Measurements from ENCODE around the gene EFNA4.

The EFNA4 gene

GRCh38 chr1:155063550-155064110 is at the start of gene EFNA4:
EFNA4 (plus strand) TSS chr1:155063740; CDS start chr1:155063824, 84 bp downstream.
- peak; percentile 74 for DNase-seq

- DNase-seq: no peak
Measured at GRCh38 chr1:155014709-155015508, 48.6 kb upstream of the EFNA4 start.

- DNase-seq: no peak
Measured at GRCh38 chr1:155015527-155016230, 47.9 kb upstream of the EFNA4 start.

DNA sequence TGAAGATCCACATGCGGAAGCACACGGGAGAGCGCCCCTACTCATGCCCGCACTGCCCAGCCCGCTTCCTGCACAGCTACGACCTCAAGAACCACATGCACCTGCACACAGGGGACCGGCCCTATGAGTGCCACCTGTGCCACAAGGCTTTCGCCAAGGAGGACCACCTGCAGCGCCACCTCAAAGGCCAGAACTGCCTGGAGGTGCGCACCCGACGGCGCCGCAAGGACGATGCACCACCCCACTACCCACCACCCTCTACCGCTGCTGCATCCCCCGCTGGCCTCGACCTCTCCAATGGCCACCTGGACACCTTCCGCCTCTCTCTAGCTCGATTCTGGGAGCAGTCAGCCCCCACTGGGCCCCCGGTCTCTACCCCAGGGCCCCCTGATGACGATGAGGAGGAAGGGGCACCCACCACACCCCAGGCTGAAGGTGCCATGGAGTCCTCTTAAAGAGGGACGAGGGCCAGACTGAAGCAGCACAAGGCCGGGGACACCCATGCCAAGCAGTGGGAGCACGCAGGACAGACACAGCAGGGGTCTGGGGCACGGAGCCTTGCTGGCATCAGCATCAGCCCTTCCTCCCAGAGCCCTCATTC is 47.2 kb upstream of the EFNA4 start:
- DNase-seq: no peak

DNA sequence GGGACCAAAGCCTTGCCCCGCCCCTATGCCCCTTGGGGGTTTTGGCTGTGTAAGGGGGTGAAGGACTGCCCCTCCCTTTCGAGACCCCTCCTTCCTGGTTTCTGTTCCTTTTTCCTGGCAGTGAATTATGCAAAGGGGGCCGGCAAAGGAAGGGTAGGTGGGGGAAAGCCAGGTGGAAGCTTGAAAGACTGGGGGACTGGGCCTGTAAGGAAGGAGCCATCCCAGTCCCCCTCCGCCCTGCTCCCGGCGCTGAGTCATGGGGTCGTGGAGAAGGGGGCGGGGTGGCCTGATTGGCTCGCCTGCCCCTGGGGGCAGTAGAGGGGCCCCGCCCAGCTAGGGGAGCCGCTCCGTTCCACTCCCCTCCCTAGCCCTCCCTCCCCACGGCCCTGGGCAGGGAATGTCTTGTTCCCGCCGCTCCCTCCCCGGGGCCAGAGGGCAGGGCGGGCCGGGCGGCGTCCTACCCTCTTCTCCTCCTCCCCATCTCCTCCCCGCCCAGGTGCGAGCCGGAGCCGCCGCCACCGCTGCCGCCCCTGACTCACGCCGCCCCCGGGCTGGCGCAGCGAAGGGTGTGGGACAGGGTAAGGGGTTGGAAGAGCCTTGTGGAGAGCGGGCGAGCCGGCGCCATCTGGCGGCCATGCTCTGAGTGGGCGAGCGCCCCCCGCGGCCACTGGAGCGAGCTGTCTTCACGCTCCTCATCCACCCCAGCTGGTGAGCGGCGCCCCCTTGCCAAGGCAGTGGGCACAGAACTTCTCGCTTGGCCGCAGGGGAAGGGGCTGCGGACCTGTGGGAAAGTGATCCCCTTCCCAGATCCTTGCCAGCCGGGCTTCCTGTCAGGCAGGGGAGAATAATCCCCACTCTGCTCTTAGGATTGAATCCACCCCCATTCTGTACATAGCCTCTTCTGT is 46.2 kb upstream of the EFNA4 start:
- peak; percentile 85 for DNase-seq

DNA sequence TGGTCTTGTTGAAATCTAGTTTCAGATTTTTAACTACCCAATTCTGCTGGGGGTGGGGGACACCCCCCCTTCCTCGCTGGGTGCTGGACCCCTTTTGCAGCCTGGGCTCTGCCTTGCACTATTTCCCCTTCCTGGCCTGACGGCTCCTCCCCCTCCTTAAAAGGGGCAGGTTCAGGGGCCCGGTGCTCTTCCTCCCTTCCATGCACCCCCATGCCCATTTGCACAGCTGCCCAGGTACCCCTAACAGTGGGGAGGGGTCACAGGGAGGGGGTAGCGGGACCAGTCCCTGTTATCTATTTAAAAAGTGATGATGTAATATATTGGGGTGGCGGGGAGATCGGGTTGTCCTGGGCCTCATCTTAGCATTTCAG is 45.6 kb upstream of the EFNA4 start:
- DNase-seq: no peak

DNA sequence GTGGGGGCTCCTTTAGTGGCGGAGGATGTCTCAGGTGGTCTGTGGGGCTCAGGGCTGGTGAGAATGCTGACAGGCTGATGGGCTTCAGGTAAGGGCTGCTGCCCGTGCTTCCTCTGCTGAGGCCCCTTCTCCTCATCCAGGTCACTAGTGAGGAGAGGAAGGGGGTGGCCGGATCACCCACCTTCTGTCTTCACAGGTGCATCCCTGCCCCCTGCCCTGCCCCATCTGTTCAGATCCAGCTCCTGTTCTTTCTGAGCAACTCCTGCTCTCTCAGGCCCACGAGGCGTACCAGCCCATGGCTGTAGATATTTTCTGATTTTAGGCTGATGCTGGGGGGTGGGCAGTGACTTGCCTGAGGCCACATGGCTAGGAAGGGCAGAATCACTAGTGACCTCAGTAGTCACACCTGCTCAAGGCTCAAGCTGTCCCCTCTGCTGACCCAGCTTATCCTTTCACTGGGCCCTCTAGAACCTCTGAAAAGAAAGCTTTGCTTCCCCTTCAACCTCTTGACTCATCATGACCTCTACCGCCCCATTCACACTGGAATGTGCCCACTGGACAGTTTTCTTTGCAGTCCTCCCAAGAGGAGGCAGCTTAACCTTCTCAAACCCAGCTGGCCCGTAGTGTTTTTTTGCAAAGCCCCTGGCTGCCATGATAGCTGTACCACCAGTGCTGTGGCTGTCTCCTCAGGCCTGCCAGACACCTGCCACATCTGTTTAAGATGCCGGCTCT is 44.8 kb upstream of the EFNA4 start:
- DNase-seq: no peak

GRCh38 chr1:155019377-155020245 is 43.9 kb upstream of the EFNA4 start:
- no peak for DNase-seq

DNA sequence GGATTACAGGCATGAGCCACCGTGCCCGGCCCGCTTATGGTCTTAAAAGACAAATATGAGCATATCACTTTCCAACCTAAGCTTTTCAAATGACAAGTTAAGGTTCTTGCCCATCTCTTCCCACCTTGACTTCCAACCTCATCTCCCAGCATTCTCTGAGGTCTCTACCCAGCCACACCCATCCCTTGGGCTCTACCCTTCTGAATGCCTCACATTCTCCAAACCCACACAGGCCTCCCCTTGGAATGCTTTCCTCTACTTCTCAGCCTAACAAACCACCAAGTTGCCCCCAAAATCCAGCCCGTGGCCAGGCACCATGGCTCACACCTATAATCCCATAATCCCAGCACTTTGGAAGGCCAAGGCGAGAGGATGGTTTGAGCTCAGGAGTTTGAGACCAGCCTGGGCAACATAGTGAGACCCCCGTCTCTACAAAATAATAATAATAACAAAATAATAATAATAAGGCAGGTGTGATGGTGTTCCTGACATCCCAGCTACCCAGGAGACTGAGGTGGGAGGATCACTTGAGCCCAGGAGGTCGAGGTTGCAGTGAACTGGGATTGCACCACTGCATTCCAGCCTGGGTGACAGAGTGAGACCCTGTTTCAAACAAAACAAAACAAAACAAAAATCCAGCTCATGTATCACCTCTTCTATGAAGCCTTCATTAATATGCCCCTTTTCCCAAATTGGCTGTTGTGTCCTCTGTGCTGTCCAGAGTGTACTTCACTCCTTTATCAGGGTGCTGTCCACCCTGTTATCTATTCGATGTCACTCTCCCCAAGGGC is 41.2 kb upstream of the EFNA4 start:
- no peak for DNase-seq

DNA sequence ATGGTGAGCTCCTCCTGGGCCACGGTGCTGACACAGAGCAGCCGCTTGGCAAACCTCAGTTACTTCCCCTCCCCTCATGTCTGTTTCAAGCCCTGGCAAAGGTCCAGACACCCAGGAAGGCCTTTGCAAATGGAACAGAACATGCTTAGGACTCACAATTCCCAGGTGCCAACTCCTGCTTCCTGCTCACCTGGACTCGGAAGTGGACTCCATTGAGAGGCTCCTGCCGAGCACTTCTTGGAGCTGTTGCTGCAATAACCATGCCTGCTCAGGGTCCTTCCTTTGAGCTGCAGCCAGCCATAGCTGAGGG is 40.7 kb upstream of the EFNA4 start:
- DNase-seq: no peak

DNA sequence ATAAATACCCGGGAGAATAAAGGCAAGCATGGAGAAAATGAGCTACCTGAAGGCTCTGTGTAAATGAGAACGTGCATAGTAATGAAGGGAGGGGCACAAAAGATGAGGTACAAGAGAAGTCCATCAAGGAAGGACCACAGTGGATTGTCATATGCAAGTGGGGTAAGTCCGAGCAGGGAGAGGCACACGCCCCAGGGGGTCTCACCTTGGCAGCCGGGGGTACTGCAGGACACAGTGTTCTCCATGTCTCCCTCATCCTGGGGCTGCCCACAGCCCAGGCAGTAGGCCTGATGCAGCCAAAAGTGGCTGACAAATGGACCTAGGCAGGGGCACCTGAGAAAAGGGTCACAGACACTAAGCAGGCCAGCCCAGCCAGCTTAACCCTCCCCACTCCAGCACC is 39.9 kb upstream of the EFNA4 start:
- DNase-seq: no peak

DNA sequence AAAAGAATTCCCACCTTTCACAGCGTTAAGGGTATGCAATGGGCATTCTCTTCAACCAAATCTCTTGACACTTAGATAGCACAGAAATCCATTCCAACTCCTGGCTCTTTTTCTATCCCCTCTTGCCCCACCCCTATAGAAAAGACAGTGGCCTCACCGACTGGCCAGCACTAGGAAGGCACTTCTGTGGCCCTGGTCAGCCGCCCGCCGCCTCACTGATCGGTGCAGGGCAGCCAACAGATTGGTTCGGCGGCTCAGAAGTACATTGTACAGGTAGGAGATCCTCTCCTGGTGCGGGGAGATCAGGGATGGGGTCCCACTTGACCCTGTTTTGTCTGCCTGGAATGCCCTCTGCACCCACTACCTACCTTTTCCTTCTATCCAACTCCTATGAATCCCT is 39.2 kb upstream of the EFNA4 start:
- no peak for DNase-seq

DNA sequence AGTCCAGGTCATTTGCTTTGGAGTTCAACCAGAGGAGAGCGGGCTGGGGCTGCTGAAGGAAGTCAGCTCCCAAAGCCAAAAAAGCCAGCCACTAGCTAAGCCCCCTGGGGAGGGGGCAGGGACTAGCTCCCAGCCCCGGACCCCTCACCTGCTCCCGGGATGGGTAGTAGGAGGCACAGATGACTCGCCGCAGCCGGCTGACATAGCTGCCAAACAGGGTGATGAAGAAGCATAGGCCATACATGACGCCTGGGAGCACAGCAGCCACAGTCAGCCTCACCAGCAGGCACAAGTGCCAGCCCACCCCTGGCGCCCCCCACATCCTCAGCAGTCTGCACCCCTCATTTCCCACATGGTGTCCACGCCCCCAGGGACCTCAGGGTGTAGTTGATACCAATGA is 37.4 kb upstream of the EFNA4 start:
- no peak for DNase-seq

GRCh38 chr1:155026588-155026987 is 37.0 kb upstream of the EFNA4 start:
- DNase-seq: no peak

DNA sequence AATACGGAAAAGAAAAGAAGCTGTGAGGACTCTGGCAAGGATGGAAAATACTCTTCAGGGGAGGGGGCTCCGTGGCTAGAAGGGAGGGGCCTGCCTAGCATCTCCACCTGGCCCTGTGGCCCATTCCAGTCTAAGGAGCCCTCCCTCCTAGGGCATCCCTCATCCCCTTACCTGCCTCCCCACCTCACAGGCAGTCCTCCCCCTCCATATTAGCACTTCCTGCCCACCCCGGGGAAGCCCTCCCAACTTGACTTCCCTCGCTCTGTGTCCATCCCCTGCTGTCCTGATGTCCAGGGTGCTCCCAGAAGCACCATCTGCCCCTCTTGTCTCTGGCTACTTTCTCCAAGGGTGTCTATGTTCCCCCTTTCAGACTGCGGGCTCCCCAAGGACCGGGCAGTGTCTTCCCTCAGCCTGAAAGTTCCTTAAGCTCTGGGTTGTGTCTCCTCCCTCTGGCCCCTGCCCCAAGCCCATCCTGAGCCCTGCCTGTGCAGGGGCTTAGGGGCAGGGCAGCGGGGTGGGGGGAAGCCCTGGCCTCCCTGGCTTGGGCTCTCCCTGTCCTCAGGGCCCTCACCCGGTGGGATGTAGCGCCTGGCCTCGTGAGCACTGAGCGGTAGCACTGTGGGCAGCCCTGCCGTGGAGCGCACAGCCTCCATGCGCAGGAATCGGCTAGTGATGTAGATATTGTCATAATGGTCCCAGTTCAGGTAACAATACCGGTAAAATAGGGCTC is 33.9 kb upstream of the EFNA4 start:
- DNase-seq: no peak

DNA sequence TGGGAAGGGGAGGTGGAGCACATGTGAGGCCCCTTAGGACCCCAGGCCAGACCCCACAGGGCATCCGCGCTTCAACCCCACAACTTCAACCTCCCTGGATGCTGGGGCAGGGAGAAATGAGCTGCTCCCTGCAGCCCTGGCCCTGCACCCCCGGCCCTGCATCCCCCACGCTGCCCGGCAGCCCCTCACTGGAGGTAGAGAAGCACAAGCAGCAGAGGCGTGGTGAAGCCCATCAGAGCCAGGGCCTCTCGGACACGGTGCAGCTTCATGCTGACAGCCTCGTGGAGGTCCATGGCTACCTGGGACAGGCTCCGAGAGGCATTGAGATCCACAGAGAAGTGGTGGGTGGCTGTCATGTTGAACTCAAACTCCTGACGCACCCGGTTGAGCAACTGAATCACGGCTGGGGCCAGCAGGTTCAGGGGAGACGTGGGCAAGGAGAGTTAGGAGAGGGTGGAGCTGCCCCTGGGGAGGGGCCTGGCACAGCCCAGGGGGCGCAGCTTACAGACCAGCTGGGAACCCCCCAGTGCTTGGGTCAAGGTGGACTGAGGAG is 33.2 kb upstream of the EFNA4 start:
- DNase-seq: no peak

DNA sequence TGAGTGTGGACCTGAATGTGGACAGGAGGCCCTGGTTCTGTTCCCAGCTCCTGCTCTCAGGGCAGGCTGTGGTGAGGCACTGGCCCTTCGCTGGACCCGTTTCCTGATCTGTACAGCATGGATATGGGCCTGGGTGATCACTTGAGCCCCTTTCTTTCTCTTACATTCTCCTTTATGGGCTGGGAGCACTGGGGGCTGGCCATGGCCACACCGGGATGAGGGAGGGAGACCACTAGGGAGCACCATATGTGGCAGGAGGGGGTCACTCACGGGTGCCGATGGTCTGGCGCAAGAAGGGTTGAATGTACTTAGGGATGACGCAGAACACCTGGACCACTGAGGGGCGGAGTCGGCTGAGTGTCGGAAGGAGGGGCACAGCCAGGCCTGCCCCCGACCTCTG is 32.6 kb upstream of the EFNA4 start:
- DNase-seq: no peak

GRCh38 chr1:155032886-155033285 is 30.7 kb upstream of the EFNA4 start:
- DNase-seq: no peak

- no peak for DNase-seq
Measured at GRCh38 chr1:155033524-155033923, 30.0 kb upstream of the EFNA4 start, which contains the start of the genes DCST1 and DCST2. DCST1 (plus strand) TSS chr1:155033824; CDS start chr1:155034037, 213 bp downstream. DCST2 (minus strand) TSS chr1:155033781; CDS start chr1:155033701, 80 bp downstream.

Measured in kidney glomerular epithelial cell (primary cell).